ENCODE results near the gene ST3GAL3.

DNA sequence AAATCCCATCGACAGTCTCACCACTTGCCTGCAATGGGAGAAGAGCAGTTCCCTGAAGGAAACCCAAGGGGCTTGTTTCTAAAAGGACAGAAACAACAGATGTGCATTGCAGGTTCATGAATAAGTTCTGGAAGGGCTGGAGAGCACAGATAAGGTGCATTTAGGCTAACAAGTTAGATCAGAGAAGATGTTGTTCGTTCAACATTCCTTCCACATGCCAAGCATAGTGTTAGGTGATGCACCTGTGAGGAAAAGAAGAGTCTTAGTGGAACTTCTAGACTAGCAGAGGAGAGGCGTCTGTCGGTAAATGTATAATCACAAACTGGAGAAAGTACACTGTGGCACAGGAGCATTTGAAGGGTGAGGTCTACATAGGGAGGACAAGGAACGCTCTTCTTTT lies 98.0 kb downstream of the ST3GAL3 start:
- TF ChIP-seq MXI1 (IDR thresholded peaks at IDR 0.05; ENCODE audit: low read depth, low read length) (no peak), JUND (IDR thresholded peaks at IDR 0.05) (no peak), EZH2phosphoT487 (IDR thresholded peaks at IDR 0.05; ENCODE audit: borderline replicate concordance, low read depth) (no peak)

Measured in SK-N-SH (cell line).